ENCODE data around the gene HCK.
A peak's percentile ranks its signal among the peaks of the same experiment; 100 is the strongest.
"Not testable (repeated sequence)": the region's sequence is repeated elsewhere in the genome, so short reads cannot be mapped to it uniquely, and the experiment has no call there.

Gene HCK

DNA sequence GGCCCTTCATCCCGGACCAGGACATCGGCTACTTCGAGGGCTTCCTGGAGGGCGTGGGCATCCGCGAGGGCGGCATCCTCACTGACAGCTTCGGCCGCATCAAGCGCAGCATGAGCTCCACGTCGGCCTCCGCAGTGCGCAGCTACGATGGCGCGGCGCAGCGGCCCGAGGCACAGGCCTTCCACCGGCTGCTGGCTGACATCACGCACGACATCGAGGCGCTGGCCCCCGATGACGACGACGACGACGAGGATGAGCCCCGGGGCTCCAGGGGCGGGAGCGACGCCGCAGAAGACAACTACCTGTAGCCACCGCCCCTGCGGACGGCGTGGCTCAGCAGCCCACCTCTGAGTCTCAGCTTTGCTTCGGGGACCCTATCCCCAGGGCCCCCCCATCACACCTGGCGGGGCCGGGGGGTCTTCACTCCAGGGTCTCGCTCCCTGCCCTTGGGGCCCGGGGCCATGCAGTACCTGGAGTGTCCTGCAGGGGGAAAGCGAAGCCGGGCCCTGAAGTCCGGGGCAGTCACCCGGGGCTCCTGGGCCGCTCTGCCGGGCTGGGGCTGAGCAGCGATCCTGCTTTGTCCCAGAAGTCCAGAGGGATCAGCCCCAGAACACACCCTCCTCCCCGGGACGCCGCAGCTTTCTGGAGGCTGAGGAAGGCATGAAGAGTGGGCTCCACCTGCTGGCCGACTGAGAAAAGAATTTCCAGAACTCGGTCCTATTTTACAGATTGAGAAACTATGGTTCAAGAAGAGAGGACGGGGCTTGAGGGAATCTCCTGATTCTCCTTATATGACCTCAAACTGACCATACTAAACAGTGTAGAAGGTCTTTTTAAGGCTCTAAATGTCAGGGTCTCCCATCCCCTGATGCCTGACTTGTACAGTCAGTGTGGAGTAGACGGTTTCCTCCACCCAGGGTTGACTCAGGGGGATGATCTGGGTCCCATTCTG lies 20.8 kb upstream of the HCK start:
- peak; percentile 76 for DNase-seq

DNA sequence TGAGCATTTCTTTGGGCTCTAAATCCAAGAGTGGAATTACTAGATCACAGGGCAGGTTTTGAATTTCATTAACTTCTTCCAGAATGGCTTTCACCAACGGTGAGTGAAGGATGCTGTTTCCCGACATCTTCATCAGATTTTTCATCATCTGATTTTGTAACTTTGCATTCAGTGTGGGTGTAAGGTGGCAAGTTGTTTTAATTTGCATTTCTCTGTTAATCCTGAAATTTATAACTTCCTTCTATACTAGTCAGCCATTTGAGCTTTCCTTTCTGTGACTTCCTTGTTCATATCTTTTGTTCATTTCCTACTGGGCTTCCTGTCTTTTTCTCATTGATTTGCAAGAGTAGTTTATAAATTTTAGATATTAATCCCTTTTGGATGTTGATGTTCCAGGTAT lies 18.7 kb upstream of the HCK start:
- DNase-seq = no peak

DNA sequence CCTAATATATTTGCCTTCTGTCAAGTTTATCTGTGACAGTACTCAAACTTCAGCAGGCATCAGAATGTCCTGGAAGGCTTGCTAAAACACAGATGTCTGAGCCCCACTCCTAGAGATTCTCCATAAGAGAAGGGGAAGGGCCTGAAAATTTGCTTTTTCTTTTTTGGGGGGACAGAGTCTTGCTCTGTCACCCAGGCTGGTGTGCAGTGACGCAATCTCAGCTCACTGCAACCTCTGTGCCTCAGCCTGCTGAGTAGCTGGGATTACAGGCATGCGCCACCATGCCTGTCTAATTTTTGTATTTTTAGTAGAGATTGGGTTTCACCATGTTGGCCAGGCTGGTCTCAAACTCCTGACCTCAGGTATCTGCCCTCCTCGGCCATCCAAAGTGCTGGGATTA lies 18.3 kb upstream of the HCK start:
- DNase-seq = not testable (repeated sequence)

DNA sequence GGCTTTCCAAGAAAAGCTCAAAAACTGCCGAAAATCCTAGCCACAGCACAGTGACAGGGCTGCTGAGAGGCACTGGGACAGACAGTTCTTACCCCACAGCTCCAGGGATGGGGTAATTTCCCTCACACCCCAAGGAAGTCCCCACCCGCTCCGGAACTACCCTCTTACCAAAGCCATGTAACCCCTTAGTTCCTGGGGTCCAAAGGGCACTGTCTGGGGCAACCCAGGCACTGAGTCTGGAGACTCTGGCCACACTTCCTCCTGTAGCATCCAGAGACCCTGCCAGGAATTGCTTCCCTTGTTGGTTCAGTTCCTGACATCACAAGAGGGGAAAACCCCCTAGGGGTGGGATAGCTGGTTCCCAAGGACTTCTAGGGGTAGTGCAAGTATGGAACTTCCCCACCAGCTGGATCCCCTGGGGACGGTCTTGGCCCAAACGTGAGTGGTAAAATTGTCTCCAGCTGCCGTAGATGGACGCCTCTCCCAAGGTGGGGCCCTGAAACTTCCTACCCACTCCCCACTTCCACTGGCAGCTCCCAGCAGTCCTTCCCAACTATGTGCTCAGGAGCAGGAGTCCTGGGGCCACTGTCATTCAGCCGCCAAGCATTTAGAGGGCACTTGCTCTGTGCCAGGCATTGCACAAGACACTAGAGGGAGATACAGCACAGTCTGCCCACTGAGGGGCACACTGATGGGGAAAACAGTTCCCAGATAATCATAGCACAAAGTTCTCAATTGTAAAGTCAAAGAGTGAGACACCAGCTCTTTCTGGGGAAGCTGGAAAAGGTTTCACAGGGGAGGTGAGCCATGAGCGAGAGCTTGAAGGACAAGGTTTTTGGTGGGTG lies 17.2 kb upstream of the HCK start:
- peak; percentile 54 for DNase-seq

DNA sequence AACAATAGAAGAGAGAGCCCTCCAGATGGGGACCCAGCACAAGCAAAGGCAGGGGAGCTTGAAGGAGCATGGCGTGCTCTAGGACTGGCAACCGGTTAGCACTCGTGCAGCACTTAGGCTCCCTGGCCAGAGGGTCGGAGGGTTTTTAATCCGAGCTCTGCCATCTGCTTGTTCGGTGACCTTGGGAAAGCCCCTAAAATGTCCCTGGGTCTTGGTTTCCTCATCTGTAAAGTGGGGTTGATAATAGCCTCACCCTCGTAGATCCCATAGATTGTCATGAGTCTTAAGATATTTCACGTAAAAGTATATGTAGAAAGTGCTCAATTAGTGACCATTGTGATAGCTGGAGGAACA lies 16.6 kb upstream of the HCK start:
- no peak for DNase-seq

DNA sequence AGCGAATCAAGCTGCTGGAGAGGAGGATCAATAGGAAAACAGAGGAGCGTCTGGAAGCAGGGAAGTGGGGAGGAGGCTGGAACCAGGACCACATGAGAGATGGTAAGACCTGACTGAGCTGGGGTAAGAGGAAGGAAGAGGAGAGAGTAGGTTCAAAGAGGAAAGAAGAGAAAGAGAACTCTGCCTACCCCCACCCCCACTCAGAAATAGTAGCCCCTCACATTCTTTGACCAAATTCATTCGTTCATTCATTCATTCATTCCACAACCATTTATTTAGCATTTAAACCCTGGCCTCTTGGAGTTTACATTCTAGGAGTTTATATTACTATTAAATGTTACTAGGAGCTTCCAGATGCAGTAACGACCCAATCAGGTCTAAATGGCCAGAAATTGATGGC lies 15.8 kb upstream of the HCK start:
- DNase-seq = no peak

DNA sequence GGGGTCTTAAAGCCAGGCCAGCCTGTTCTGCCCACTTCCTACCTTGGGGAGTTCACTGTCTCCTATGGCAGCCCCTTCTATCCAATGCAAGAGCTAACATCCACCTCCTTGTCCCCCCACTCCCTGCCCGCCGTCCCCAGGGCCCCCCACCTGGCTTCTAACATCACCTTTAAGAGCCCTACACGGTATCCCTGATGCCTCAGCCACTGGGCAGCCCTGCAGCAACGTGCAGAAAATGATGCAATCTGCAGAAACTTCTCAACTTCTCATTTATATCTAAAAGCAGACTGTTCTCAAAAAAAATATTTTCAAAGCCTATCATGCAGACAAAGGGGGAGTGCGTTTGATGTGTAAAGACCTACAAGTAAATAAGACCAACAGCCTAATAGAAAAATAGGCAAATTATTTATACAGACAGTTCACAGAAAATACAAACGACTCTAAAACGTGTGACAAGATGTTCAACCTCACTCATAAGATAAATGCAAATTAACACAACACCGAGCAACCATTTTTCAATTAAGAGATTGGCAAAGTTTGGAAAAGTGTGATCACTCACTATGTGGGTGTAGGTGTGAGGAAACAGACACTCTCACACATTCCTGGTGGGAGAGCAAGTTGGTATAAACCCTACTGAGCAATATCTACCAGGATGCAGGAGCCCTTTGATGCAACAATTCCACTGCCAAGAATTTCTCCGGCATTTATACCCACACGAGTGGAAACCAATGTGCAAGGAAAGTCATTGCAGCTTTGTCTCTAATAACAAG lies 15.1 kb upstream of the HCK start:
- no peak for DNase-seq

DNA sequence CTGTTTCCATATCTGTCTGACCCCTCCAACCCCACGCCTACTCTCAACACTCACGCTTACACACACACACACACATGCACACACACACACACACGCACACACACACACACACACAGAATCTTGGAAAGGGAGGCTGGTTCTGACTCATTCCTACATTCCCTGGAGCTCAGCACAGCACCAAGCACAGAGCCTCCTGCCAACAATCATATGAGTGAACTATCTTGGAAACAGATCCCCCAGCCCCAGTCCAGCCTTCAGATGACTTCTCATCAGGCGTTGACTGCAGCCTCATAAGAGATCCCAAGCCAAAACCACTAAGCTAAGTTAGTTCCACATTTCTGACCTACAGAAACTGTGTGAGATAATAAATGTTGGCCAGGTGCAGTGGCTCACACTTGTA lies 14.1 kb upstream of the HCK start:
- DNase-seq = no peak

DNA sequence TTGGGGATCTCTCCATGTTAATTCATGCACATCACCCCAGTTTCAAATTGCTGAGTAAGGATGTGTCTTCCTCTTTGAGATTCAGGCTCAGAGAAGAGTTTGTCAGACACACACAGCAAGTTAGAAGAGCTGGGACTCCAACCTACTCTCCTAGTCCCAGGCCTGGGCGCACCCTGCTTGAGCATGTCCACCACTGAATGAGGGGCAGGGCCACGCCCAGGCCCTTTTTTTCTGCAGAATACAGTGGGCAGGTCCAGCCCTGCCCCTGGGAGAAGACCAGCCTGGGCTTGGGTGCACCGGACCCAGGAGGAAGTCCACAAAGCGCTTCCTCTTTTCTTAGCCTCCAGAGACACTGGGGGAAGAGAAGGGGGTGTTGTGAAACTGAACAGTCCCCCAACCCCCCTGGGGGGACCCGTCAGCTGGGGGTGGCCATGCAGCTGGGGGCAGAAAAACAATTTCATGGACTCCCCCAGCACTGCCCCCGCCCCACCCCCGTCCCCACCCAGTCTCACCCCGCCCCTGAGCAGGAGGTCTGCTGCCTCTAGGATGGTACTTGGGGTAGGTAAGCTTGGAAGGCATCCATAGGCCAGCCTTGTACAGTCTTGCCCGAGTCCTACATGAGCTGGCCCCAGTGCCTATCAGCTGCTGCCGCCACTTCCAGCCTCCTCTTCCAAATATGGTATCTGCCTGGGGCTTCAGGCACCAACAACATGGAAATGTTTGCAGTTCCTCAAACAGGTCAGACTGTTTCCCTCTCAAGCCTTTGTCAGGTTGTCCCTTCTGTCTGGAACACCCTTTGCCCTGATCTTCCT lies 11.7 kb upstream of the HCK start:
- DNase-seq = peak; percentile 69

DNA sequence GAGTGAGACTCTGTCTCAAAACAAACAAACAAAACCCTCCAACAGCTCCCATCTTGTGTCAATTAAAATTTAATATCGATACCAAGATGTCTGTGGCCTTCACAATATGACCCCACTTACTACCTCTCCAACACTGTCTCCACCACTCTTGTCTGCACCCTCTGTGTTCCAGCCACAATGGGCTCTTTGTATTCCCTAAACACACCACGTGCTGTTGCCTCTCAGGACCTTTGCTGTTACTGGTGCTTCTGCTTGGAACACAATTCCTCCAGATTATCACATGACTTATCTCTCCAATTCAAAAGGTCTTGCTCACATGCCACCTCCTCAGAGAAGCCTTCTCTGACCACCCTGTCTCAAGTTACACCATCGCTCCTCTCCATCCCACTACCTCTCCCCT lies 6.0 kb upstream of the HCK start:
- DNase-seq = no peak

DNA sequence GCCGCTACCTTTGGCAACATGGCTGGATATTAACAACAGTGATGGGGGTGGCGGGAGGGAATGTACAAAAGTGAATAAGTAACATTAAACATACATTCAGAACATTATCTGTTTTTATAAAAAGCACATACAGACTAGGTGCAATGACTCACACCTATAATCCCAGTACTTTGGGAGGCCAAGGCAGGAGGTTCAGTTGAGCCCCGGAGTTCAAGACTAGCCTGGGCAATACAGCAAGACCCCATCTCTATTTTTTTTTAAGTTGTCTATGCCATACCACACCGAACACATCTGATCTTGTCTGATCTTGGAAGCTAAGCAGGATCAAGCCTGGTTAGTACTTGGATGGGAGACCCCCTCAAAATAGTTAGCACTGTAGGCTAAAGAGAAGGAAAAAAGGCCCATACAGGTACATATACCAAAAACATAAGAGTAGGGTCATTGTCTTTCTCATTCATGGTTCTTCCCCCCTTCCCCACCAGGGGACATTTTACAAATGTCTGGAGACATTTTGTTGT lies 1.7 kb upstream of the HCK start:
- DNase-seq = no peak

DNA sequence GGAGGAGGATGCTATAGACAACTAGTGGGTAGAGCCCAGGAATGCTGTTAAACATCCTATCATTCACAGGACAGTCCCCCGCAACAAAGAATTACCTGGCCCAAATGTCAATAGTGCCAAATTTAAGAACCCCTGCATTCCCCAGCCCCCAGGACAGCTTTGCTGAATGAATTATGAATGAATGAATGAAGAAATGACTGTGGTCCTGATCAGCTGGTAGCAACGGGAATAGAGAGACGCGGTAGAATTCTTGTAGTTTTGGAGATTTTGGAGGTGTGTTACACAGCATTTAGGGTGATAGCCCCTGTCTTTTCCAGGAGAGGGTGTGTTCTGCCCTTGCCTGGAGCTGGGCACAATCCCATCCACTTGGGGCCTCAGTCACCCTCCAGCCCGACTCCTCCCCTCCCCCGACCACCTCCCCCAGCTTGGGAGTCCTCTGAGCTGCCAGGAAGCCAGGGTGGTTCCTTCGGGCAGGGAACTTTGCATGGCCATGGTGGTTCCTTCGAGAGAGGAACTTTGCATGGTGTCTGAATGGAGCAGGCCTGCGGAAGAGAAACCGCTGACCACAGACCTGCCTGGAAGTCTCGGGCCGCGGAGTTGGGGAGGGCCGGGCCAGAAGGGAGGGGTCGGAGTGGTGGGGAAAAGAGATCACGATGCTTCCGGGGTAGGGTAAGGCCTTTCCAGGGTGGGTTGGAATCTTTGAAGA lies 1.0 kb upstream of the HCK start:
- peak; percentile 46 for DNase-seq

DNA sequence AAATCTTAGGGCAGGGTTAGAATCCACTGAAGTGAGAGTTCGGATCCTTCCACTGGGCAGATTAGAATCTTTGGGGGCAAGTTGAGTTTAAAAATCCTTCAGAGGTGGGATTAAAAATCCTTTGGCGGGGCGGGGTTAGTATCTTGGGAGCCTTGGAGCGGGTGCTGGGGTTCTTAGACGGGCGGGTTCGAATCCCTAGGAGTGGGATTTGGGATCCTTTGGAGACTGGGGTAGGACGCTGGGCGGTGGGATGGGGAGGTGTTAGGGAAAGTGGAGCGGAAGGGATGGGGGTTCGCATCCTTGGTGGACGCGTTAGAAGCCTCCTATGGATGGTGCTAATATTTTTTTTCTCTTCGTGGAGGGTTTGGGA lies 337 bp upstream of the HCK start:
- DNase-seq = no peak

DNA sequence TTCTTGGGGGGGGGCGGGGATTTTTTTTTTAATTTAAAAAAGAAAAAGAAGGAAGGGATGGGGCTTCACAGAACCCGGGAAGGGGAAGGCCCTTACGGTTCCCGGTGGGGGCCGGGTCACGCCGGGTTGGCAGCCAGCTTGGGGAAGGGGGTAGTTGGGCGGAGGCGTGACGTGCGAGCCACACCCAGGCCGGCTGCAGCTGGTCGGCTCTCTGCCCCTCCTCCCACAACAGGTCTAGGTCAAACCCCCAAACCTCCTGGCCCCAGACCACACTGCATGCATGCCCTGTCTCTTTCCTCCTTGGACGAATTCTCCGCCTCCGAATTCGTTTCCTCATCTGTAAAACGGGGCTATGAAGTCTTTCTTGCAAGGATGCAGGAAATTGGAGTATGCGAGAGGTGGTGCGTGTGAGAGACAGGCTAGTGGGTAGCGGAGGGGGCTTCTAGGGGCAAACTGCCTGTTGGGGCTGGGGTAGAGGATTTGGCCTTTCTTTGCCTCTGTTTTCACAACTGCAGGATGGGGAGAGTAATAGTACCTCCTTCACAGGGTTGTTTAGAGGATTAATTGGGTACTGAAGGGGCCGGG lies 828 bp downstream of the HCK start:
- DNase-seq = no peak

DNA sequence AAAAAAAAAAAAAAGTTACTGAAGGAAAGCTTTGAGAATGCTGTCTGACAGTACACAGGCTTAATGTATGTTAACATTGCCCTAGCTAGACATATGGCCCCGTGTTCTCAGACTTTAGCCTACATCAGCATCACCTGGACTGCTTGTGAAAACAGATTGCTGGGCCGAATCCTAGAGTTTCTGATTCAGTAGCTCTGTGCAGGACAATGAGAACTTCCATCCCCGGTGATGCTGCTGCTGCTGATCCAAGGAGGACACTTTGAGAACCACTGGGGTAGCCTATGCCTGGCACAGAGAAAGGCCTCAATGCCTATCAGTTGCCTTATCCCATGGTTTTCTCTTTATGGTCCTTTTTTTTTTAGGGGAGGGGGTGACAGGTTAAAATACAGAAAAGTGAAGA lies 1.6 kb downstream of the HCK start:
- no peak for DNase-seq

DNA sequence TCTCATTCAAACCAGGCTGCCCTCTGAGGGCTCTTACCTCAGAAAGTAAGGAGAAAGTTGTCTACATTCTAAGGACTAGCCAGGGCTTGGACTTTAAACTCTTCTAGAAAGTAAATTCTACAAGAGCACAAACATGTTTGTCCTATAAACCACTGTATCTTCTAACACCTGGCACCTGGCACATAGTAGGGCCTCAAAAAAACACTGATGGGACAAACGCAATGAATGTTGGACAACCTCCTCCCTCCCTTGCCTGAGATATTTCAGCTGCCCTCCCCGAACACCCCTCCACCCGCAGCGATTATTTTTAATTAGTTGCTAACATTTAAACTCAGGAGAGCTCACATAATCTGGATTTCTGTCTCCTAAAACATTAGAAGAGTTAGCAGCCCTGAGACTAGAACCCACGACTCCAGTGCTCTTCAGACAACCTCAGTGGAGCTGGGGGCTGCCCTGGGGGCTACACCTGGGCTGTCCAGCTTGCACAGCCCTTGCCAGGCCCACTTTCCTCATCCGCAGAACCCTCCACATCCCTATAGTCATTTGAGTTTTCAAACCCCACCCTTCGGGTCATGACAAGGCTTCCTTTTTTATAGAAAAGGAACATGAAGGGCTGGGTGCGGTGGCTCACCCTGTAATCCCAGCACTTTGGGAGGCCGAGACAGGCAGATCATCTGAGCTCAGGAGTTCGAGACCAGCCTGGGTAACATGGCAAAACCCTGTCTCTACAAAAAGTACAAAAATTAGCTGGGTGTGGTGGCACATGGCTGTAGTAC lies 4.9 kb downstream of the HCK start:
- no peak for DNase-seq

DNA sequence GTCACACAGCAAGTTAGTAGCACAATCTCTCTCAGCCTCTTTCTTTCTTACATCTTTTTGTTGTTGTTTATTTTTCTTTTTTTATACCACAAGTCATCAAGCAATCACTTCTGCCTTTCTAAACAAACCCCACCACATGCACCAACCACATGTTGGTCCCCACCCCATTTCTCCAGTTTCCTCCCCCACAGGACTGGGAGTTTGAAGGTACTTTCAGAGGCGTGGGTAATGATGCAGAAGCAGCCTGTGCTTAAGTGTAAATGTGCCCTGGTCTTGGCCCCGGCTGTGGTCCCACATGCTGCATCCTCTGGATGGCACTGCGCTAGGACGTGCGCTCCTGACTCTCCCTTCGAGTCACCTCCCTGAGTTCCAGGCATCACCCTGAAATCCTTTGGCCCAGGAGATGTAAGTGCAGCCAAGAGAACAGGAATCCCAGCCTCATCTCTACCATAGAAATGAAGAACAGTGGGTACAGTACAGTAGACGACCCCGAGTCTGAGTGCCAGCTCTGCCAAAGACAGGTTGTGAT lies 5.7 kb downstream of the HCK start:
- no peak for DNase-seq

DNA sequence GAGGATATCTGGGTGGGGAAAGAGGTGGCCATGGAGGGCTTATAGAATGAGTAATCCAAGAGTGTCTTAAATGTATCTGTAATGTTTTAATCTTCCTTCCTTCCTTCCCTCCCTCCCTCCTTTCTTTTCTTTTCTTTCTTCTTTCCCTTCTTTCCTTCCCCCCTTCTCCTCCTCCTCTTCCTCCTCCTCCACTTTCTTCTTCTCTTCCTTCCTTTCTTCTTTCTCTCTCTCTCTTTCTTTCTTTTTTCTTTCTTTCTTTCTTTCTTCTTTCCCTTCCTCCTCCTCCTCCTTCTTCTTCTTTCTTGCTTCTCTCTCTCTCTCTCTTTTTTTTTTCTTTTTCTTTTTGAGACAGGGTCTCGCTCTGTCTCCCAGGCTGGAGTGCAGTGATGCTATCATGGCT lies 7.1 kb downstream of the HCK start:
- no peak for DNase-seq

DNA sequence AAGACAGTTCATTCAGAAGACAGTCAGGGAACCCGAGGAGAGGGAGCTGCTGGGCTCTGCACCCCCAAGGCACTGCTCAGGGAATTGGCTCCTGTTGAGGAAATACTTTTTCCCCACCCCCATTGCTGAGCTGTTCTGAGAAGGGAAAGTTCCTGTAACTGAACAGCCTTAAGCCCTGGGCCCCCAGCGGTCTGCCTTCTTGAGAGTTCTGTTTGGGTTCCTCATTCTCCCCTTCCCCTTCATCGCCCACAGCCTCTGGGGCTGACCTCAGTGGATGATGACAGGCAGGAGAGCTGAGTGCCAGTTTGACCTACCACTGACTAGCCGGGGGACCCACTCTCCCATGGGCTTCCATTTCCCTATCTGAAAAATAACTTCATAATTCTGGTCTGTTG lies 10.7 kb downstream of the HCK start:
- DNase-seq = peak; percentile 74

DNA sequence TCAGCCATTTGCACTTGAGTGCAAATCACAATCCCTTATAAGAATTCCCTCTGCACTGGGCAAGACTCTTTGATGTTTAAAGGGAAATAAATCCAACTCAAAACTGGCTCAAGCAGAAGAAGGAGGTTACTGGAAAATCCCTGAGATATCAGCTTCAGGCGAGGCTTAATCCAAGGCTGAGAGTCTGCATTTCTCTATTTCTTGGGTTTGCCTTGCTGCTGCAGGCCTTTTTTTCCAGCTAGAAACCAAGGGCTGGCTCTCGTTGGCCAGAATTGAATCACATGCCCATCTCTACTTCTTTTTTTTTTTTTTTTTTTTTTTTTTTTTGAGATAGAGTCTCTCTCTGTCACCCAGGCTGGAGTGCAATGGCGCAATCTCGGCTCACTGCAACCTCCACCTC lies 11.7 kb downstream of the HCK start:
- peak; percentile 36 for DNase-seq
